PC-3 (cell line): Measurements from ENCODE around the gene TMPRSS7. TPM values are rescaled to one million over a fixed set of nuclear protein-coding genes. Genes with fewer than 3 reads are reported as not detected.

Experiments used
- ATAC-seq: fragments of 200-7000 bp; cut with Tn5 transposase; 2 replicates; pipeline ENCODE4 v1.9.1; 2020; ENCODE audit warnings: mild to moderate bottlenecking, moderate library complexity
- BruUV-seq: library from RNA; stranded (reverse); fragments of 400-500 nt; replicated peaks from 2 replicates; lab custom pipeline; 2021; lab: Mats Ljungman, UMichigan
- CTCF ChIA-PET: fragments of 300-600 bp; sonication (Branson Sonifier 250); formaldehyde crosslinking; loops from one replicate; lab custom pipeline; 2022; ENCODE audit warnings: antibody characterized with exemption; lab: Charles Lee
- POLR2A ChIA-PET: fragments of 300-600 bp; sonication (Branson Sonifier 250); formaldehyde crosslinking; loops from one replicate; lab custom pipeline; 2022; ENCODE audit warnings: antibody characterized with exemption; ENCODE audit not compliant: unreplicated experiment; lab: Charles Lee
- DNase-seq: peaks from one replicate; pipeline ENCODE4 v3.0.0-alpha.2; 2015
- H2AFZ ChIP-seq: fragments of 300-600 bp; sonication (generic); 2 replicates; pipeline ENCODE4 v1.6.0; 2016; ENCODE audit warnings: antibody characterized with exemption, low read length
- H3F3A ChIP-seq: fragments of 300-600 bp; sonication (generic); one replicate; pipeline ENCODE4 v1.6.0; 2017; ENCODE audit warnings: antibody characterized with exemption, low read length, control low read depth, mild to moderate bottlenecking; ENCODE audit not compliant: unreplicated experiment
- H3K27ac ChIP-seq: fragments of 300-600 bp; sonication (generic); 2 replicates; pipeline ENCODE4 v1.5.1; 2016; ENCODE audit warnings: mild to moderate bottlenecking, low read length
- H3K27me3 ChIP-seq: fragments of 300-600 bp; sonication (generic); 2 replicates; pipeline ENCODE4 v1.6.1; 2016; ENCODE audit warnings: low read length, mixed read lengths
- H3K36me3 ChIP-seq: fragments of 300-600 bp; sonication (generic); 2 replicates; pipeline ENCODE4 v1.6.1; 2016; ENCODE audit warnings: low read depth, mixed run types, low read length, mixed read lengths
- H3K4me1 ChIP-seq: fragments of 300-600 bp; sonication (generic); 2 replicates; pipeline ENCODE4 v1.5.1; 2016; ENCODE audit warnings: low read length; ENCODE audit not compliant: insufficient read depth
- H3K4me2 ChIP-seq: fragments of 300-600 bp; sonication (generic); 2 replicates; pipeline ENCODE4 v1.6.0; 2016; ENCODE audit warnings: low read length
- H3K4me3 ChIP-seq: fragments of 300-600 bp; sonication (generic); 2 replicates; pipeline ENCODE4 v1.5.1; 2016; ENCODE audit warnings: mild to moderate bottlenecking, low read length, mixed read lengths
- H3K79me2 ChIP-seq: fragments of 300-600 bp; sonication (generic); 2 replicates; pipeline ENCODE4 v1.6.1; 2017; ENCODE audit warnings: low read length, mixed read lengths
- H3K9ac ChIP-seq: fragments of 300-600 bp; sonication (generic); 2 replicates; pipeline ENCODE4 v1.6.0; 2016; ENCODE audit warnings: mild to moderate bottlenecking, low read length
- H3K9me2 ChIP-seq: fragments of 300-600 bp; sonication (generic); replicated peaks from 2 replicates; pipeline ENCODE4 v1.6.1; 2016; ENCODE audit warnings: mixed run types, low read length, mixed read lengths
- H3K9me3 ChIP-seq: fragments of 300-600 bp; sonication (generic); 2 replicates; pipeline ENCODE4 v1.6.1; 2016; ENCODE audit warnings: low read length, mixed read lengths
- H4K20me1 ChIP-seq: fragments of 300-600 bp; sonication (generic); 2 replicates; pipeline ENCODE4 v1.6.1; 2016; ENCODE audit warnings: low read length, mixed read lengths
- CTCF ChIP-seq: fragments of 300-600 bp; sonication (generic); conservative IDR thresholded peaks from 2 replicates; pipeline ENCODE4 v1.5.1; 2017; ENCODE audit warnings: antibody characterized with exemption, low read depth, mild to moderate bottlenecking, low read length
- EZH2 ChIP-seq: fragments of 300-600 bp; sonication (generic); IDR thresholded peaks from one replicate; pipeline ENCODE4 v1.6.1; 2017; ENCODE audit warnings: antibody characterized with exemption, mild to moderate bottlenecking, low read length; ENCODE audit not compliant: unreplicated experiment
- EZH2phosphoT487 ChIP-seq: fragments of 300-600 bp; sonication (generic); IDR thresholded peaks from 2 replicates; pipeline ENCODE4 v1.6.1; 2018; ENCODE audit warnings: mild to moderate bottlenecking, antibody characterized with exemption, low read length, borderline replicate concordance
- intact Hi-C: fragments of 100-400 bp; cut with micrococcal nuclease; formaldehyde crosslinking; loops from 2 replicates; pipeline ENCODE4 v1.9.0; 2023
- total RNA-seq: library from RNA; depleted of rRNA; stranded (reverse); fragments of >200 nt; gene quantifications from 2 replicates; pipeline ENCODE4 v1.2.3, GENCODE V29; 2014

Gene TMPRSS7
- total RNA-seq, 1 experiment from 2014 or later, result 0.33 TPM

- CTCF ChIA-PET, result interaction anchor here (0.9 kb wide), 1 partner anchor 16 kb away, joined by 4 read pairs; no protein-coding TSS in a partner anchor
- no peaks in the 10 kb centered on the region for H3F3A ChIP-seq
- no peaks in the 10 kb centered on the region for H3K79me2 ChIP-seq
- ATAC-seq (no peak), DNase-seq (no peak)
- H4K20me1 ChIP-seq, result no peaks in the 10 kb centered on the region
- no peaks in the 10 kb centered on the region for H3K9me3 ChIP-seq
- no peaks in the 10 kb centered on the region for H3K36me3 ChIP-seq
- no peak overlapping the region for H3K9ac ChIP-seq
- no peak overlapping the region for H3K4me3 ChIP-seq
- TF ChIP-seq CTCF, result no peak
- no peak for TF ChIP-seq EZH2phosphoT487
- no peak for TF ChIP-seq EZH2
- no peak overlapping the region for H3K4me2 ChIP-seq
- no peak overlapping the region for H2AFZ ChIP-seq
- no peak overlapping the region for H3K27ac ChIP-seq
- no peaks in the 10 kb centered on the region for H3K4me1 ChIP-seq
- H3K9me2 ChIP-seq, result no peaks in the 10 kb centered on the region
- no peaks in the 10 kb centered on the region for H3K27me3 ChIP-seq
- intact Hi-C loops, result no loop called here
- POLR2A ChIA-PET, result no interaction called here
- BruUV-seq, result no TSS peak
Observed at GRCh38 chr3:112127522-112128494, 93.3 kb downstream of the TMPRSS7 start.

- BruUV-seq, result no TSS peak
- H3K9ac ChIP-seq, result no peak overlapping the region
- ChIA-PET POLR2A (no interaction called here), CTCF (interaction anchor here (0.5 kb wide), 1 partner anchor 260 kb away, joined by 3 read pairs; no protein-coding TSS in a partner anchor)
- H3K27me3 ChIP-seq, result no peaks in the 10 kb centered on the region
- no peaks in the 10 kb centered on the region for H3K36me3 ChIP-seq
- H3F3A ChIP-seq, result no peaks in the 10 kb centered on the region
- H2AFZ ChIP-seq, result no peak overlapping the region
- peaks cover under 1% of the 10 kb centered on the region; the same call in 1 of the 2 replicates for H3K4me1 ChIP-seq
- H3K4me3 ChIP-seq, result no peak overlapping the region
- no peaks in the 10 kb centered on the region for H4K20me1 ChIP-seq
- DNase-seq (peak; percentile 36), ATAC-seq (no peak)
- no peaks in the 10 kb centered on the region for H3K79me2 ChIP-seq
- intact Hi-C loops, result no loop called here
- TF ChIP-seq CTCF (no peak), EZH2phosphoT487 (no peak), EZH2 (no peak)
- no peak overlapping the region for H3K27ac ChIP-seq
- no peaks in the 10 kb centered on the region for H3K9me2 ChIP-seq
- no peak overlapping the region for H3K4me2 ChIP-seq
- no peaks in the 10 kb centered on the region for H3K9me3 ChIP-seq
Observed at GRCh38 chr3:112128843-112129727, 94.5 kb downstream of the TMPRSS7 start.
